HEK293 (cell line): ENCODE results near the gene TIMM17B.

Experiments
- FEZF1 ChIP-seq: fragments of 450-650 bp; formaldehyde crosslinking; IDR thresholded peaks from 2 replicates; pipeline ENCODE4 v1.5.1; 2016; ENCODE audit warnings: missing biosample characterization, missing genetic modification characterization
- HOXD13 ChIP-seq: sonication (generic); formaldehyde crosslinking; IDR thresholded peaks from 2 replicates; pipeline ENCODE4 v1.8.0; 2022; ENCODE audit warnings: missing genetic modification reagents, borderline replicate concordance
- KLF10 ChIP-seq: fragments of 450-650 bp; IDR thresholded peaks from 2 replicates; pipeline ENCODE4 v1.5.1; 2018; ENCODE audit warnings: missing biosample characterization, mild to moderate bottlenecking, missing genetic modification characterization
- MYNN ChIP-seq: fragments of 450-650 bp; formaldehyde crosslinking; IDR thresholded peaks from 2 replicates; pipeline ENCODE4 v1.5.1; 2016; ENCODE audit warnings: missing biosample characterization, missing genetic modification characterization, borderline replicate concordance
- MZF1 ChIP-seq: fragments of 450-650 bp; formaldehyde crosslinking; IDR thresholded peaks from 2 replicates; pipeline ENCODE4 v1.5.1; 2017; ENCODE audit warnings: missing biosample characterization, missing genetic modification characterization, borderline replicate concordance
- PATZ1 ChIP-seq: fragments of 450-650 bp; formaldehyde crosslinking; IDR thresholded peaks from 2 replicates; pipeline ENCODE4 v1.5.1; 2016; ENCODE audit warnings: missing biosample characterization, missing genetic modification characterization
- PRDM1 ChIP-seq: fragments of 450-650 bp; formaldehyde crosslinking; IDR thresholded peaks from 2 replicates; pipeline ENCODE4; 2016; ENCODE audit warnings: missing biosample characterization, missing genetic modification characterization
- ZBTB11 ChIP-seq: fragments of 450-650 bp; formaldehyde crosslinking; conservative IDR thresholded peaks from 2 replicates; pipeline ENCODE4 v1.5.1; 2016; ENCODE audit warnings: low read depth, missing biosample characterization, missing genetic modification characterization
- ZBTB17 ChIP-seq: fragments of 450-650 bp; formaldehyde crosslinking; IDR thresholded peaks from 2 replicates; pipeline ENCODE4 v1.5.1; 2016; ENCODE audit warnings: missing biosample characterization, missing genetic modification characterization
- ZBTB26 ChIP-seq: fragments of 450-650 bp; formaldehyde crosslinking; optimal IDR thresholded peaks from 2 replicates; pipeline ENCODE3; 2016; ENCODE audit warnings: missing biosample characterization, mild to moderate bottlenecking, missing genetic modification characterization
- ZNF112 ChIP-seq: fragments of 450-650 bp; formaldehyde crosslinking; IDR thresholded peaks from 2 replicates; pipeline ENCODE4 v1.5.0; 2017; ENCODE audit warnings: missing biosample characterization, missing genetic modification characterization
- ZNF121 ChIP-seq: fragments of 450-650 bp; formaldehyde crosslinking; IDR thresholded peaks from 2 replicates; pipeline ENCODE4 v1.5.1; 2016; ENCODE audit warnings: missing biosample characterization, missing genetic modification characterization
- ZNF169 ChIP-seq: fragments of 450-650 bp; formaldehyde crosslinking; IDR thresholded peaks from 2 replicates; pipeline ENCODE4 v1.5.1; 2016; ENCODE audit warnings: missing biosample characterization, missing genetic modification characterization
- ZNF223 ChIP-seq: fragments of 450-650 bp; formaldehyde crosslinking; IDR thresholded peaks from 2 replicates; pipeline ENCODE4 v1.5.1; 2016; ENCODE audit warnings: missing biosample characterization, missing genetic modification characterization
- ZNF248 ChIP-seq: fragments of 450-650 bp; formaldehyde crosslinking; IDR thresholded peaks from 2 replicates; pipeline ENCODE4 v1.5.1; 2017; ENCODE audit warnings: missing biosample characterization, missing genetic modification characterization
- ZNF280C ChIP-seq: fragments of 450-650 bp; formaldehyde crosslinking; IDR thresholded peaks from 2 replicates; pipeline ENCODE4 v1.5.1; 2016; ENCODE audit warnings: missing biosample characterization, missing genetic modification characterization
- ZNF311 ChIP-seq: fragments of 450-650 bp; formaldehyde crosslinking; IDR thresholded peaks from 2 replicates; pipeline ENCODE4 v1.5.1; 2017; ENCODE audit warnings: missing biosample characterization, missing genetic modification characterization, borderline replicate concordance
- ZNF423 ChIP-seq: fragments of 450-650 bp; formaldehyde crosslinking; IDR thresholded peaks from 2 replicates; pipeline ENCODE4 v1.5.1; 2016; ENCODE audit warnings: missing biosample characterization, missing genetic modification characterization
- ZNF501 ChIP-seq: fragments of 450-650 bp; formaldehyde crosslinking; IDR thresholded peaks from 2 replicates; pipeline ENCODE4 v1.5.1; 2016; ENCODE audit warnings: missing biosample characterization, missing genetic modification characterization
- ZNF549 ChIP-seq: fragments of 450-650 bp; IDR thresholded peaks from 2 replicates; pipeline ENCODE4 v1.5.1; 2018; ENCODE audit warnings: missing biosample characterization, missing genetic modification characterization, mild to moderate bottlenecking, inconsistent platforms, moderate library complexity
- ZNF645 ChIP-seq: fragments of 450-650 bp; formaldehyde crosslinking; IDR thresholded peaks from 2 replicates; pipeline ENCODE4; 2016; ENCODE audit warnings: missing biosample characterization, missing genetic modification characterization
- ZNF677 ChIP-seq: fragments of 450-650 bp; IDR thresholded peaks from 2 replicates; pipeline ENCODE4 v1.5.0; 2018; ENCODE audit warnings: missing biosample characterization, mild to moderate bottlenecking, missing genetic modification characterization, moderate library complexity
- ZNF692 ChIP-seq: fragments of 450-650 bp; formaldehyde crosslinking; IDR thresholded peaks from 2 replicates; pipeline ENCODE4 v1.5.1; 2016; ENCODE audit warnings: missing biosample characterization, missing genetic modification characterization
- ZNF792 ChIP-seq: fragments of 450-650 bp; formaldehyde crosslinking; IDR thresholded peaks from 2 replicates; pipeline ENCODE4 v1.5.1; 2016; ENCODE audit warnings: missing biosample characterization, missing genetic modification characterization
- ZNF830 ChIP-seq: fragments of 450-650 bp; IDR thresholded peaks from 2 replicates; pipeline ENCODE4 v1.5.0; 2018; ENCODE audit warnings: missing biosample characterization, missing genetic modification characterization, low read depth, mild to moderate bottlenecking, moderate library complexity
- ZSCAN16 ChIP-seq: fragments of 450-650 bp; formaldehyde crosslinking; IDR thresholded peaks from 2 replicates; pipeline ENCODE4 v1.5.1; 2016; ENCODE audit warnings: missing biosample characterization, missing genetic modification characterization
- ZSCAN4 ChIP-seq: fragments of 450-650 bp; formaldehyde crosslinking; IDR thresholded peaks from 2 replicates; pipeline ENCODE4 v1.5.1; 2017; ENCODE audit warnings: missing biosample characterization, missing genetic modification characterization

TIMM17B gene

GRCh38 chrX:48918643-48919340, 21.2 kb upstream of the TIMM17B start, which contains the start of gene PIM2 (continued):
- TF ChIP-seq ZBTB11 (0 out of 2 replicates have a peak, but pooled peaks have one; percentile 11), ZNF223 (tag by site-specific recombination) (no peak), ZNF549 (tag by site-specific recombination) (no peak), ZNF423 (tag by site-specific recombination) (no peak), PATZ1 (tag by site-specific recombination) (peak; percentile 88), ZBTB26 (tag by site-specific recombination) (peak; percentile 80), ZNF677 (tag by site-specific recombination) (no peak), ZNF501 (tag by site-specific recombination) (0 out of 2 replicates have a peak, but pooled peaks have one; percentile 67), ZNF248 (tag by site-specific recombination) (no peak), ZNF692 (tag by site-specific recombination) (no peak), KLF10 (tag by site-specific recombination) (peak; percentile 67), ZNF830 (tag by site-specific recombination) (no peak), ZNF280C (tag by site-specific recombination) (no peak), MZF1 (tag by site-specific recombination) (no peak), ZSCAN16 (peak; percentile 92), HOXD13 (CRISPR knock-in tag) (no peak), ZSCAN4 (tag by site-specific recombination) (no peak; the same call in 1 of the 2 replicates), ZNF169 (tag by site-specific recombination) (no peak), ZNF121 (tag by site-specific recombination) (no peak), ZNF645 (no peak), ZBTB17 (tag by site-specific recombination) (peak; percentile 48), ZNF792 (no peak), MYNN (tag by site-specific recombination) (no peak), PRDM1 (tag by site-specific recombination) (no peak), FEZF1 (tag by site-specific recombination) (no peak), ZNF311 (no peak), ZNF112 (no peak)
